OCI-M1 (cell line): ENCODE measurements around the gene IGHMBP2.

Source experiments
- DNase-seq: peaks from one replicate; lab custom pipeline; 2025; lab: John Stamatoyannopoulos, UW

Gene IGHMBP2

GRCh38 chr11:68939583-68940555, 36.2 kb downstream of the IGHMBP2 start:
- DNase-seq, result no peak

GRCh38 chr11:68940651-68941323, 37.1 kb downstream of the IGHMBP2 start:
- no peak for DNase-seq

DNA sequence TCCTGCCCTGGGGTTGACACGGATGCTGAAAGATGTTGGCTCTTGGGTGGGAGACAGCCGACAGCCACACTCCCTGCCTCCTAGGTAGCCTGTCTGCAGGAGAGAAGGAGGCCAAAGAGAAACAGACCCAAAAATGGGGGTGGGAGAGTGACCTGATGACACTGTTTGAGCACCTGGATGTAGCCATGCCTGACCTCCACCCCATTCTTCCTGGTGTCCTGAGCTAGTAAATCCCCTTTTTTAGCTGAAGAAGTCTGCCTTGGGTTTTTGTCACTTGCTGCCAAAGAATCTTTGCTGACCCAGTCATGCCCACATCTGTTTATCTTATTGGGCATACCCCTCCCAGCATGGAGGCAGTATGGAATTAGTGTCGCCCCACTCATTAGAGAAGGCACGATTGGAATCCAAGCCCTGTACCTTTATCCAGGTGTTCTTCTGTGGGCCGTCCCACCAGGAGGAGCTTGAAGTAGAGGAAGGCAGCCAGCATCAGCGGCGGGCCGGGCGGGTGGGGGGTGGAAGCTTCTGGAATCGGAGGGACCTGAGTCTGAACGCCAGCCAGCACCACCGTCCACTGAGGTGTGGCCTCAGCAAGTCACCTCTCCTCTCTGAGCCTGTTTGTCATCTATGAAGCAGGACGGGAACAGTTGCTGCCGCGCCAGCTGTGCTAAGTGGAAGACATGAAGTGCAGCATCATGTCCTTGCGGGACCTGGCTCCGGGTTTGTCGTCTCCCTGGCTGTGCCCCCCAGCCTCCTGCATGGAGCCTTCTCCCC, 37.8 kb downstream of the IGHMBP2 start:
- DNase-seq, result no peak

DNA sequence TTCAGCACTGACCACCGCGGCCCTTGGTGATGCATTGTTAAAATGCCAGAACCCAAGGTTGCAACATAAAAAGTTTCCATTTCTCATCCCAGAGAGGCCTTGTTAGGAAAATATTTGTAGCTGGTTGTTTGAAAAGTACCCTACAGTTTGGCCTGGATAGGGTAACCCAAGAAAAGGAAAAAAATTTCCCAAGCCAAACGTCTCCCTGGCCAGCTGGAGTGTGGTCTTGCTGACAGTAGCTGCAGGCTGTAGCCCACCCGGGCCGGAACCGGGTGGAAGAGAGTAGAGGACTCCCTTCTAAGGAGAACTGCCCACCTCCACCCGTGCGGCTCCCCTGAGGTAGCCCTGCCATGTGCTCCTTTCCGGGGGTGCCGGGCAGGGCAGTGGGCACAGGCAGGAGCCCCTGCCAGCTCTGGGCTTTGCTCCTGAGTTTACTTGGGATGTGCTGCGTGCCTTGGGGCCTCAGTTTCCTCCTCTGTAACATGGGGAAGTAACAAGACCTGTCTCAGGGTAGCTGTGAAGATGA, 38.5 kb downstream of the IGHMBP2 start:
- no peak for DNase-seq

GRCh38 chr11:68942751-68943271, 39.1 kb downstream of the IGHMBP2 start:
- peak; percentile 75 for DNase-seq

DNA sequence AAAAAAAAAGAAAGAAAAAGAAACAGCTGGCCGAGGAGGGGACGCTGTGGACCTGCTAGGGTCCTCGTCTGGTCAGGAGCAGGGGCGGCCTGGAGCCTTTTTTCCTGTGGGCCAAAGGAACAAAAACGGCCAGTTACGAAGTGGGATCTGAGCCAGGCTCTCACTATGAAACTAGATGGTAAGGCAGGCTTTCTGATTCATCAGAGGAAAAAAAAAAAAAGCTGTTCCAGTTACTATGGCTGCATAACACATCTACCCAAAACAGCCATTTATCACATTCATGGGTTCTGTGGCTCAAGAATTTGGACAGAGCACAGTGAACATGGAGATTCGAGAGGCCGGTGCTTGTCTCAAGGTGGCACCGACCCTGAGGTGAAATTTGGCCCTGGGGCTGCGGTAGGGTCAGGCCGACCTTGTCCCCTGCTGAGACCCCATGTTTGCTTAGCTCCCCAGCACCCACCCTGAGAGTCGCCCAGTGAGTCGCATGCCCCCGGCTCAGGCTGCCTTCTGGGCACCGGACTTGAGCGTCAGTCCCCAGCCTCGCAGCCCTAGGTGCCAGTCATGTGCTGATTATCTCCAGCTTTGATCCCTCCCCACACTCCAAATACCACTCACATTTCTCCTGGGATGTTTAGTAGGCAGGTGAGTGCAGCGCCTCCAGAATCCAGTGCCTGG, 42.9 kb downstream of the IGHMBP2 start:
- DNase-seq, result peak; percentile 78

- no peak for DNase-seq
Observed at GRCh38 chr11:68947151-68947550, 43.5 kb downstream of the IGHMBP2 start.

GRCh38 chr11:68948496-68948895, 44.8 kb downstream of the IGHMBP2 start:
- DNase-seq, result no peak

DNA sequence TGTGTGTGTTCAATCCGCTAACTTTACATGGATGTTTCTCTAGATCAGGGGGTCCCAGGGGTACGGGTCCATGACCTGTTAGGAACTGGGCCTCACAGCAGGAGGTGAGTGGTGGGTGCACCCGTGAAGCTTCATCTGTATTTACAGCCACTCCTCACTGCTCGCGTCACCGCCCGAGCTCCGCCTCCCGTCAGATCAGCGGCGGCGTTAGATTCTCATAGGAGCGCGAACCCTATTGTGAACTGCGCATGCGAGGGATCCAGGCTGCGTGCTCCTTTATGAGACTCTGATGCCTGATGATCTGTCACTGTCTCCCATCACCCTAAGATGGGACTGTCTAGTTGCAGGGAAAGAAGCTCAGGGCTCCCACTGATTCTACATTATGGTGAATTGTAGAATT, 45.2 kb downstream of the IGHMBP2 start:
- DNase-seq, result no peak

- DNase-seq, result peak; percentile 85
Observed at GRCh38 chr11:68950270-68950669, 46.6 kb downstream of the IGHMBP2 start.

- no peak for DNase-seq
Observed at GRCh38 chr11:68950762-68951161, 47.1 kb downstream of the IGHMBP2 start.

DNA sequence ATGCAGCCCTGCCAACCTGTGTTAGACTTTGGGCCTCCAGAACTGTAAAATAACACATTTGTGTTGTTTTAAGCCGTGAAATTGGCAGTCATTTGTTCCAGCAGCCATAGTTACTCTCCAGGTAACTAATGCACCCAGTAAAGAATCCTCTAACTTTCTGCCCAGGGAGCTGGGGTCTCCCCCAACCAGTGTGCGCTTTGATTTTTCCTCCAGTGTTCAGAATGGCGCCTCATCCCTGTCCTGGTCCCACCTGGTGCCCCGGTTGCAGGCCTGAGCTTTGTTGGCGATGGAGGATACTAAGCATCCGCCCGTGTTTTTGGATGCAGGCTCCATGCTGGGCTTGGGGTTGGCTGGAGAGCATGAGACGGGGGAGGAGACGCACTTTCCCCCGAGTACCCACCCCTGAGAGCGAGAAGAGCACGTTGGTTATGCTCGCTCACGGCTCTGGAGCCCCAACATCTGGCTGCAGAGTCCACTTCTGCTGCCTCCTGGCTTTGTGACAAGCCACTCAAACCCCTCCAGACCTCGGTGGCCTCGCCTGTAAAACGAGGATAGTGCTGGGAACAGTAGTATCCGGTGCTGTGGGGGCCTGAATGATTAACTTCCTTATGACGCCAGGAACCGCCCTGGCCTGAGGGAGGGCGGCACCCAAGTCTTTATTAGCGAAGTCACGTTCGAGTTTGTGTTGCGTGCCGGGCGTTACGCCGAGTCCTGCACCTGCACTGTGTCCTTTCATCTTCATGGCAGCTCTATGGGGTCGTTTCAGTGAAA, 51.3 kb downstream of the IGHMBP2 start:
- peak; percentile 93 for DNase-seq

- DNase-seq, result no peak
Observed at GRCh38 chr11:68955607-68955958, 51.9 kb downstream of the IGHMBP2 start.

GRCh38 chr11:68956142-68956541, 52.5 kb downstream of the IGHMBP2 start:
- peak; percentile 75 for DNase-seq

GRCh38 chr11:68956547-68957254, 53.0 kb downstream of the IGHMBP2 start:
- no peak for DNase-seq

DNA sequence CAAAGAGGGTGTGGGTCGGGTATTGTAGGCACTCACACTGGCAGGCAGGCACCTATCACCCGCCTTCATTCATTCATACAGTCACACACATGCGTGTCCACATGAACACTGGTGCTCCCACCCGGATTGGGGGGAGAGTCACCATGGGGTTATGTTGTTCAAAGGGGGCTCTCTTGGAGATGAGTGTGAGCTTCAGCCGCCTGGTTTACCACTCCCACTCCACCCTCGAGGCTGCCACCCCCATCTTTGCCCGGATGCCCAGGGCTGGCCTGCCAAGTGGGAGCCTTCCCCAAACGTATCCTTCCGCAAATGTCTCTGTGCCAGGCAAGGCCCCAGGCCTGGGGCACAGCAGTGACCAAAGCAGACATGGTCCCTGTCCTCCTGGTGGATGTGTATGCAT, 54.5 kb downstream of the IGHMBP2 start:
- DNase-seq, result no peak

DNA sequence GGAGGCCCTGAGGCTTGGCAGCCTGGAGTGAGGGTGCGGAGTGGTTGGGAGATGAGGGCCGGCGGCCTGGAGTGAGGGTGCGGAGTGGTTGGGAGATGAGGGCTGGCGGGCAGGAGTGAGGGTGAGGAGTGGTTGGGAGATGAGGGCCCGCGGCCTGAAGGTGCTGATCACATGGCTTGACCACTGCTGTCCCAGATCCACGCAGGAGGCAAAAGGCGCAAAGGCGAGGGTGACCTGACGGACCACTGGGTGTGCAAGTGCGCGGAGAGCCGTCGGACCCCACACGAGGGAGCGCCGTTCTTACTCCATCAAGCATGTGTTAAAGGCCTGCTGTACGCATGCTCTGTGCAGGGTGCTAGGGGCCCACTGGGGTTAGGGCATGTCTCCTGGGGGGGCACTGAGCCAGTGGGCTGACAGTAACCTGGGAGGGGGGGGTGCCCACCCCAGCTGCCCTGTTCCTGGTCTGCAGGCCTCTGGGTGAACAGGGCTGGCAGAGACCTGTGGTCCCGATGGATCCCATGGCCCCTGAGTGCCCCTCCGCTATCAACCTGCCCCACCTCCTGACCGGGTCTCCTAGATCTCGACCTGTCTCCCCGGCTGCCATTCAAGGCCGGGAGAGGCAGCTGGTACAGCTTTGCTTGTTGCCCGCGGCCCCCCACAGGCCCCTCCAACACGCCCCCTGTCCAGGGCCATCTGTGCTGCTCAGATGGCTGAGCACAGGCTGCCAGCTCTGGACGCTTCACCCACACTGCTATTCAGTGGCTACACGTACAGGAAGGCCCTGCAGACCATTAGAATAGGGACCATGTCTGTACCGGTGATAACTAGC, 56.0 kb downstream of the IGHMBP2 start:
- no peak for DNase-seq

- DNase-seq, result no peak
Observed at GRCh38 chr11:68960294-68961071, 56.8 kb downstream of the IGHMBP2 start.
